ENCODE measurements around the gene MYRIP.
"Not testable (repeated sequence)": the region's sequence is repeated elsewhere in the genome, so short reads cannot be mapped to it uniquely, and the experiment has no call there.

Gene MYRIP

DNA sequence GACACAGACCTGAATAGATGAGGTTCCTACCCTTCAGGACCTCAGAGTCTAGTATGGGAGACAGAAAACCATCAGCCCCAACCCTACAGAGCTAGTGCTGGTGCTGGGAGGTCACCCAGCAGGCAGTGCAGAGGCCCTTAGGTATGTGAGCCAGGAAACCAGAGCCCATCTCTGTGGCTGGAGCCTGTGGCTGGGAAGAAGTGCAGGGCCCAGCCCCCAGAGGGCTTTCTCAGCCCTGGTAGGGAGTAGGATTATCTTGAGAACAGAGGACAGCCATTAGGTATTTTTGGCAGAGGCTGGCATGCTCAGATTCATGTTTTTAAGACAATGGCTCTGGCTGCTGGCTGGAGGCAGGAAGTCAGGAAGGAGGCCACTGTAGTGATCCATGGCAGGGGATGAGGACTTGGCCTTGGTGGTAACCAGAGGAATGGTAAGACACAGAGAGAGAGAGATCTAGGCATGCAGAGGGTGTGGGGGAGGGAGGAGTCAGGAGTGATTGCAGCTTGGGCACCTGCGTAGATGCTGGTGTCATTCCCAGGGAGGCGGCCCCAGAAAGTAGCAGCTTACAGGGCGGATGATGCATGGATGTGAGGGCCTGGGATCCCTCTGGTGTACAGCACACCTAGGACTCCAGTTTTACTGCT lies 279.2 kb downstream of the MYRIP start:
- DNase-seq = no peak

DNA sequence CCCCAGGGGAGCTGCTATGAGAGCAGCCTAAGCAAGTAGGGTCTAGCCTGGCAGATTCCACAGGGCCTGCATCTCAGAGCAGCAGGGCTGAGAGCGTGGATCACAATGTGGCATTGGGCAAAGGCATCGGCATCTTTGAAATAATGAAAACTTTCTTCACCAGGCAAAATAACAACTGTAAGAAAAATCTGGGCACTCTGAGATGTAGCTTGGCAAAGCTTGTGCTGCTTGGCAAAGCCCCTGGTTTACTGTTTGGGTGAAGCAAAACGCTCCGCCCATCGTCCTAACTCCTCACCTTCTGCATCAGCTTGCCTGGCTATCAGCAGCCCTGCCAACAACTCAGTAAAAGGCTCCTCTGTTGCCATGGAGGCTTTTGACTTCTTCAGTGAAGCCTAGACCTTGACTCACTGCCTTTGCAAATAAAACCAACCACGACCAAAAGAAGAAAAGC lies 287.3 kb downstream of the MYRIP start:
- DNase-seq = no peak

DNA sequence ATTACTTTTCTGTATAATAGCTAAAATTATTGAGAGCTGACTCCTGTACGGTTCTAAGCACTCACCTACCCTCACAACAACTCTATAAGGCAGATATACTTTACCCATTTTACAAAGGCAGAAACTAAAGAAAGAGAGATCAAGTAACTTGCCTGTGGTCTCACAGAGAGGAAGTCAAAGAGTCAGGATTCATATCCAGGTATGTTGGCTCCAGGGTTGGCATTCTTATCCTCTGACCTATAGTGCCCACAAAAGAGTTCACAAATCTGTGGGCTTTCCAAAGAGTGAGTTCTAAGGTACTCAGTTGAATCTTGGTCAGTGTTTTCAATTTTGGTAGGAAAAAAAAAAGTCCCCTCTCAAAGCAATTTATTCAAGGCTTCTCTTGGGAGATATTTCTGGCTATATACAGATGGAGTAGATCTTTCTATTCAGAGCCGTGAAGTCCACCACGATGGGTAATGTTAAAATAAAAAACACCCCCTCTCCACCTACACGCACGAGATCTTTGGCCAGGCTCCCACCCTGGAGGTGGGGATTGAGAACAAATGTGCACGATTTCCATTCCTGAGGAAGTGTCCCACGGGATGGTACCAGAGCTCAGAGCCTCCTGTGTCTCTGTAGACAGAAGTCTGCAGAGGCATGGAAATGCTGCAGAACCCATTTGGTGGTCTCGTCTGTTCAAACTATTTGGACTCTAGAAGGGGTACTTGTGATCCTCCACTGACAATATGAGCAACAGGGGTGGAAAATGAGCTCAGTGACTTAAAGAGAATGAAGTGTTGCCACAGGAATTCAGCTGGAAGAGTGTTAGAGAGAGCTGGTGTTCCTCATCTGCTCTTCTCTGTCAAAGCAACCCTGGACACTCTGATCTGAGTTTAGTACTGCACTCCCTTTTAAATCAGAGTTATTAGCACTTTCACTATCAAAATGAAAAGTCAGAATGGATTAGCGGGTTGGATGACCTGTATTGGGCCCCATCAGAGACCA lies 288.0 kb downstream of the MYRIP start:
- no peak for DNase-seq

DNA sequence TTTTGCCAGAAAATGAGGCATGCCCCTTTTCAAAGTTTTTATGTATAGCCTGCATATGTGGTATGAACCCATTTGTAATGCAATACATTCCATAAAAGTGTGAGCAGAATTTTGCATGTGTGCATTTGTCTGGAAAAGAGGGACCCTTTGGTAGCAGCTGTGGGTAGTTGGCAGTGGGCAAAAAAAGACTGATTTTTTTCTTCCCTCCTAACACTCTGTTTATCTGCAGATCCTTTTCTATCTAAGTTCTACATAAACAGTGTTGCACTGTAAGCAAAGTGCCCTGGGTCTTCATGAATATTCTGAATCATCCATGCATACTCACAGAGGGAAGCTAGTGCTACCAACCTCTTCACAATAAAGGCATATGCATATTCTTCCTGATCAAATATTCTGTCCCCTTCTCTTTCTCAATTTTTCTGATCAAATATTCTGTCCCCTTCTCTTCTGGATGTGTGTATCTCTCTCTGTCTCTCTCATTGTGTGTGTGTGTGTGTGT lies 288.9 kb downstream of the MYRIP start:
- DNase-seq = no peak

DNA sequence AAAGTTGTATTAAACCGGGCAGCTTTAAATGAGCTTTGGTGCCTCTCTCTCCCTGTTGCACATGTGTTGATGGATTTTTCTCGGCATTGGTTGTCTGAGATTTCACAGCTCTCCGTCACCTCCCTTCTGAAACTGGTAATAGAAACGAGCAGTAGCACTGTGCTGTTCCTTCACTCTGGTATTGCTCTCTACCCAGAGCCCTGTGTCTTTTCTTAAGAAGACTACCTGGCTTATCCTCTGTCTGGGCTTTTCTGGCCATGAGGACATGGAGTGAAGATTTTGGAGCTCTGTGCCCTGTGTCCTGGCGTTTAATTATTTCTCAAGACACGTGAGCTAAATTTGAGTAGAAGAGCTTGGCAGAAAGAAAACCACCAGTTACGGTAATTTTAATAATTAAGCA lies 290.5 kb downstream of the MYRIP start:
- no peak for DNase-seq

DNA sequence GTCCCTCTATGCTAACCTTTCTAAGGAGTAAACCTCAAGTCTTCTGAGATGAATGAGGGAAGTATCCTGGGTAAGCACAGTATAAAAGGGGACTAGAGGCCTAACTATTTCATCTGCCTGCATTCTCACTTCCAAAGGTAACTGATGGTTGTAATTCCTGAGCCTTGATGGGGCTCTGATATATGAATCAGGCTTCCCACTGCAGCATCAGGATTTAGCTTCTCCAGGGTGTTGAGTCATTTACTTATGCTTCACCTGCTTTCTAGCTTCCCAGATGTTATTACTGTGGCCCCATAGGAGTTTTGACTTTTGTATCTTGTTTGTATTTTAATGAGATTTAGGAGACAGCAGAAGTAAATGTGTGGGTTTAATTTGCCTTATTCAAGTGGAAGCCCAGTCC lies 292.8 kb downstream of the MYRIP start:
- DNase-seq = no peak

DNA sequence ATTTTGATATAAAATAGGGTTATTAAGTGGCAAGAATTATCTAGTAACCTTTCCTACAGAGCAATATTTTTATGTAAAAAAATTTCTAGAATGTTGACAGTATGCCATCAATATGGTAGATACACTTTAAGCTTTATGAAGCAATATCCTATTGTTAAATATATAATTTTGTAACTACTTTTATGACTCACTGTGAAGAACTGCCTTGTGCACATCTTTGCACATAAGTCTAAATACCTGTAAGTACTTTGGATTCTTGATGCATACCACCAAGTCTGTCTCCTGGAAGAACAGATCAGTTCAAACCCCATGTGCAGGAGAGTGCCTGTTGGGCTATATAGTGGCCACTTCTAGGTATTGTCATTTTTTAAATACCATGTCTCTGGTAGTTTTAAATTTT lies 294.4 kb downstream of the MYRIP start:
- no peak for DNase-seq

DNA sequence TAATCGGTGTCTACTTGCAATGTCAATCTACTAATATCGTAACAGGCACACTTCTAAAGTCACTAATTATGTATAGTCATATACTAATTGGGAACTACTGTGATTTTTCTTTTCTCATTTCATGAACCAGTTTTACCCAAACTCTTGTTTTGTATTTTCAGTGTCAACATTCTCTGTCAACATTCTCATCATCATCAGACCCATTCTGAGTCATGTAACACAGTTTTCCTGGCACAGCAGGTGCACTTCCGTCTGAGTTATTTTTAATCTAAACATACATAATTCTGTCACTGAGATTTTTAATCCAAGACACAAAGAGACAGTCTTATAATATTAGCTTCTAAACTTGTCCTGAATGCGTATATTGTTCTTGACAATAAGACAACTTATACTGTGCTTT lies 295.0 kb downstream of the MYRIP start:
- DNase-seq = no peak

DNA sequence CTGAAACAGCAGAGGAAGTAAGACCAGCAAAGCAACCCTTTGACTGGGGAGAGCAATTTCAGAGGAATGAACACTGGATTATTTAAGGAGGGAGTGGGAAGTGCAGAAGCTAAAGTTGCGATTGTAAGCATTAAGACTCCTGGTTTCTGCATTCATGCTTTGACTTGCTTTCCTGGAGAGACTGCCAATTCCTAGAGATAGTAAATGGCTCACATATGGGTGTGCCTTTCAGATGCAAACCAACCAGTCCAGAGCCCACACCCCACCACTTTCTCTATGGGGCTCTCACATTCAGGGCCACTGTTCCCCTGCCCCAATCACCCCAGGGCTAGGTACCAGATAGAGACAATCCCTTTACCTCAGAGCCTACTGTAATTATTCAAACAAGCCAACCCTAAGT lies 299.2 kb downstream of the MYRIP start:
- no peak for DNase-seq

DNA sequence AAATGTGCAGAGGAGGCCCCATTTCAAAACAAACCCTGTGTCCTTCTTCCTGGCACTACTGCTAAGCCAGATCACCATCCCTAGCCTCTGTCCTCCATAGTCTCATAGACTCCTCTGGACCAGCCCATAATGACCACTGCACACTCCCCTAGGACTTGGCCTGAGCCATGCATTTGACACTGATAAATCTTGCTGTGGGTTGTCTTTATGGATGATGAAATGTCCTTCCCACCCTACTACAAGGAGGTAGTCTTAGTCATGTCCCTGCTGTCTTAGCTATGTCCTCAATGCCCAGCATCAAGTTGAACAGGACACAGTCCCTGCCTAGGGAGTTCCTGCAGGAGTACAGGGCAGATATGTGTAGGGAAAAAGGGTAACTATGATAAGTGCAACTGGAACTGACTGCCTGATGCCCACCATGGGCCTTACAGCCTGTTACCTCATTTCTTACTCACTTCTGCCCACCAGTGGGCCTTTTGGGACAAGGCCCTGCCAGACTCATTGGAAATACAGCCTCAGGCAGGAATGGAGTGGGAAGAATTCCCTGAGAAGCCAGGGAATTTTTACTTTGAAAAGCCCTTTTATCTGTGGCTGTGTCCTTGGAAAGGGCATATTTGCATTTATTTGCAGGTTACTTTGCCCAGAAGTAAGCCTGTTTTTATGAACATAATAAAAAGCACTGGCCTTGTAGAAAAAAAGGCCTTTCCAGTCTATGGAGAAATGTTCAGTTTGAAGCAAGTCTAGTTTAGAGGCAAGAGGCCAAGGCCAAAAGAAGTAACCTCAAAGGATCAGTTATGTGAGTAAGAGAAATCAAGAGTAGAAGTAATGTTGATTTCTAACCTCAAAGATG lies 300.5 kb downstream of the MYRIP start:
- no peak for DNase-seq

DNA sequence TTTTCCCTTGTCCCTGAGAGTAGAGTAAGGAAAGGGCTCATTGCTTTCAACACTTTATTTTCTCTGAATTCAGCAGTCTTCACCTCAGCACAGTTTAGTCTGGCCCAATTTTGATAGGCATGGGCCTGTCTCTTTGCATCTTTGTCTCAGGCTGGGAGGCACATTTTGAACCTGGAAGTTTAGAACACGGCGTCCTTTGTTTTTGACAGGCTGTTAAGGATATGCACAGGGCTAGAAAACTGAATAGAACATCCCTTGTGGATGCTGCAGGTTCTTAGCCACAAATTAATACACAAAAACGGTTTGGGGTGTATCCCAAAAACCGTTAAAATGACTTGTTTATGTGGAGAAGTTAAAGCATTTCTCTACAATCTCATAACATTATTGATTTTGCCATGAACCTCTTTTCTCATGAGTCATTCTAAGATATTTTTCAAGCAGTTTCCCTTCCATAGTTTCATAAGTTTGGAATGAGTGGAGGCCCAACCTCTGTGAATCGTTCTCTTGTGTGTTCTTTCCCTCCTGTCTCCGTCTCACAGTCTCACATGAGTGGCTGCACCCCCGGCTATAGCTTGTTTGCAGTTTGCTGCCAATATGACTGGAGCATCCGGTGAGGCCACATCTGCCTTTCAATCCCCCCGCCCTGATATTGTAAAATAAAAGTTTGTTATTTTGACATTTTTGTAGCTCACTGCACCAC lies 307.2 kb downstream of the MYRIP start:
- no peak for DNase-seq

DNA sequence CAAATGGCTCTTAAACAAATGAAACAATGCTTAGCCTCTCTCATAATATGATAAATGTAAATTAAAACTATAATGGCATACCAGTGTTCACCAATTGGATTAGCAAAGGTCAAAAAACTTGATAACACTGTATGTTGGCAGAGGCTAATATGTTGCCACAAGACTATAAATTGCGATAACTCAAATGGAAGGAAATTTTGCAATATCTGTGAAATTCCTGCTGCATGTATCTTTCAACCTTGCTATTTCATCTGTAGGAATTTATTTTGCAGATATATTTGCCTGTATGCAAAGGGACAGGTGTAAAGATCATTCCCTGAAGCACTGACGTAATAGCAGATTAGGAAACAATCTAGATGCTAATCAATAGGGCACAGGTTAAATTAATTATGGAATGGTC lies 308.7 kb downstream of the MYRIP start:
- DNase-seq = no peak

DNA sequence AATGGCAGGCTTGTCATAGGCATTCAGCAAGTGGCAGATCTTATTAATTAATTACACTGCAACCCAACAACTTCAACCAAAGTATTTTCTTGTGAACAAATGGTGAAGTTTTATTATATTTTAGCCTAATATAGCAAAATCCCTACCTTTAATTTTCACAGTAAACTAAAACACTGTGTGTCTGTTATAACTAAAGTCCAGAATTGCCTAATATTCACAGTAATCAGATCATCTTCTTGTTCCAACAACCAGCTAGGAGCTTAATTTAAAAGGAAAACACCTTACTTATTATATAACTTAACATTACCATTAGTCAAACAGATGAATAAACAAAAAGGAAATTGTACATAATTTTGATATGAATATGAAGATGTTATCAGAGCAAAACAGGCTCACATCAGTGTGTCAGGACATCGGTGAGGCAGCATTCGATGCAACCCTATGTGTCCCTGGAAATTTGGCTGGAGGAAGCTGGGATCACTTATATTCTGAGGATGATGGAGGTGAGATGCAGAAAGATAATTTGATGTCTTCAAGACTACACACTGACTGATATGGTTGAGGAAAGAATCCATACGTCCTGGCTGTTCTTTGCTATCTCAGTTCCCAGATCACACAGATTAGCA lies 310.8 kb downstream of the MYRIP start:
- no peak for DNase-seq

DNA sequence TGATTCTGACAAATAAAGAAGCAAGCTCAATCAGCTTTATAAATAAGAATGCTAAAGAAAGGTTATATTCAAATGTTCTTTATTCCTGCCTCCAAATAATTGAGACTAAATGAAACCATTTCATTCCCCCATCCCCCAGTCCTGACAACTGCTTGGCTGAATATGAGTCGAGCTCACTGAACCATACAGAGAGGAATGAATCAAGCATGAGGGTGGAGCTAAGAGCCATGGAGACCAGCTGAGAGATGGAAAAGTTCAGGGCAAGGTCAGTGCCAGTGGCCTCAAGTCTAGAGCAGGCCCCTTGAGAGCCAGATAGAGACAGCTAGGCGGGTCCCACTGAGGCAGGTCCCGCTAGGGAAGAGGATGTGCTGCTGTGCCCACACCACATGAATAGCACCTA lies 311.4 kb downstream of the MYRIP start:
- no peak for DNase-seq

DNA sequence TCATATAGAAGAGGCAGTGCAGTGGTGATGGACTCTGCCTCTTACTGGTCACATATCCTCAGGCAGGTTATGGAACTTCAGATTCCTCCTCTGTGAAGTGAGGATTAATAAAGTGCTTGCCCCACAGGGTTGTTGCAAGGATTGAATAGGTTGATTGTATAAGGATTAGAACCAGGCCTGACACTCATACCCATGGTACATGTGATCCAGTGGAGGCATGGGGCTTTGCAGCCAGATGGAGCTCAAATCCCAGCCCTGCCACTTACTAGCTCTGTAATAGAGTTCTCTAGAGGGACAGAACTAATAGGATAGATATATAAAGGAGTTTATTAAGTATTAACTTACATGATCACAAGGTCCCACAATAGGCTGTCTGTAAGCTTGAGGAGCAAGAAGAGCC lies 315.5 kb downstream of the MYRIP start:
- no peak for DNase-seq

DNA sequence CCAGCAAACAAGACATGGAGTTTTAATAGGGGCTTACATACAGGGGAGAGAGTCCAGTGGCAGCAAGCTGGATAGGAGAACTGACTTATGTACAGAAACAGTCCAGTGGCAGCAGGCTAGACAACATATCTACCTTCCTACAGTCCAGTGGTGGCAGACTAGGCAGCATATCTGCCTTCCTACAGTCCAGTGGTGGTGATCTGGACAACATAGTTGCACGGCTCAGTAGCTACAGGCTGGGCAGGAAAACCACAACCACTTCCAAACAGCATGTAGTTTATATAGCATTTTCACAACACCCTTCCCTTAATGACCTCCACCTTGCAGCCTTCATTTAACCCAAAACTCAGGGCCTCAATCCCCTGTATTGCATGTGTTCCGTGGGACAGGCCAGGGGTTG lies 318.8 kb downstream of the MYRIP start:
- no peak for DNase-seq

DNA sequence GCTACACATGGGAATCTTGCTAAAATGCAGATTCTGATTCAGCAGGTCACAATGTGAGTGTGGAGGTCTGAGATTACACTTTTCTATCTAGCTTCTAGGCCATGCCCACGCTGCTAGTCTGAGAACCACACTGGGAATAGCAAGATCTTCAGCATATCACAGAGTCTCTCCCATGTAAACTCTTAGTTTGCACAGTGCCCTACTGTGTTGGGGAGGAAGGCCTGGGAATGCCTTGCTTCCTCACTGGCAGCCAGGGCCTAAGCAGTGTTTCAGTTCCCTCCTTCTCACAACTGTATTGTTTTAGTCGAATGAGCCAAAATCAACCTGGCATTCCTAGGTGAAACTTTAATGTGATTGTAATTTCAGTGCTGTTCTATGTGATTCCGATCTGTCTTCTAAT lies 320.1 kb downstream of the MYRIP start:
- no peak for DNase-seq

DNA sequence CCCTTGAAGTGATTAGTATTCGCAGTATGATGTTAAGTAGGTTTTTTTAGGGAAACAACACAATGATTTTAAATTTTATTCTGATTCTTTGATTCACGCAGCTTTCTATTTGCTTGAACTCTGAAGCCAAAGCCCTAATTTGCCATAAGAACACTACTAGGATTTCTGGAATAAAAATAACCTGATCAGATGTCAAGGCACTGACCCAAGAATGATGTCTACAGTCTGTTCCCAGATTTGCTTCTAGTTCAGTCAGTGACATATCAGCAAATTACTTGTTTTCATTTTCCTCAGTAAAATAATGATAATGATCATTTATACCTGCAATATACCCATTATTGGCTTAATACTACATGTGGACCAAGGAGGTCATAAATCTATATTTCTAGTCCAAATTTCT lies 320.6 kb downstream of the MYRIP start:
- no peak for DNase-seq

DNA sequence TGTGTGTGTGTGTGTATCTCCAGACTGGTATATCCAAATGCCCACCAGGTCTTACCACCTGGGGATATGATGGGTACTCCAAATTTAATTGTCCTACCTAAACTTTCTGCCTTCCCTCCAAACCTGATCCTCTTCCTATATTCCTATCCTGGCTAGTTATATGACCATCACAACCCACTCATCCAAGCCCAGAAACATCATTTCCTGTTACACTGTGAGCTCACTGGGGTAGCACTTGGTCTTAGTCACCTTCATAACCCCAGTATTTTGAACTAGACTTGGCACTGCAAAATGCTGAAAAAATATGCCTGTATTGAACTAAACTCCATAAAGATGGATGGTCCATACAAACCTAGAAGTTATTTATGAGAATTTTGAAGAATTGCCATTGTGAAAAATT lies 321.3 kb downstream of the MYRIP start:
- no peak for DNase-seq

DNA sequence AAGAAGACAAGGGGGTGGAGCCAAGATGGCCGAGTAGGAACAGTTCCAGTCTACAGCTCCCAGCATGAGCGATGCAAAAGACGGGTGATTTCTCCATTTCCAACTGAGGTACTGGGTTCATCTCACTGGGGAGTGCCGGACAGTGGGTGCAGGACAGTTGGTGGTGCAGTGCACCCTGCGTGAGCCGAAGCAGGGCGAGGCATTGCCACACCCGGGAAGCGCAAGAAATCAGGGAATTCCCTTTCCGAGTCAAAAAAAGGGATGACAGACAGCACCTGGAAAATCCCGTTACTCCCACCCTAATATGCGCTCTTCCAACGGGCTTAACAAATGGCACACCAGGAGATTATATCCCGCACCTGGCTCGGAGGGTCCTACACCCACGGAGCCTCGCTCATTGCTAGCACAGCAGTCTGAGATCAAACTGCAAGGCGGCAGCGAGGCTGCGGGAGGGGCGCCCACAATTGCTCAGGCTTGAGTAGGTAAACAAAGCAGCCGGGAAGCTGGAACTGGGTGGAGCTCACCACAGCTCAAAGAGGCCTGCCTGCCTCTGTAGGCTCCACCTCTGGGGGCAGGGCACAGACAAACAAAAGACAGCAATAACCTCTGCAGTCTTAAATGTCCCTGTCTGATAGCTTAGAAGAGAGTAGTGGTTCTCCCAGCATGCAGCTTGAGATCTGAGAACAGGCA lies 324.6 kb downstream of the MYRIP start:
- not testable (repeated sequence) for DNase-seq

DNA sequence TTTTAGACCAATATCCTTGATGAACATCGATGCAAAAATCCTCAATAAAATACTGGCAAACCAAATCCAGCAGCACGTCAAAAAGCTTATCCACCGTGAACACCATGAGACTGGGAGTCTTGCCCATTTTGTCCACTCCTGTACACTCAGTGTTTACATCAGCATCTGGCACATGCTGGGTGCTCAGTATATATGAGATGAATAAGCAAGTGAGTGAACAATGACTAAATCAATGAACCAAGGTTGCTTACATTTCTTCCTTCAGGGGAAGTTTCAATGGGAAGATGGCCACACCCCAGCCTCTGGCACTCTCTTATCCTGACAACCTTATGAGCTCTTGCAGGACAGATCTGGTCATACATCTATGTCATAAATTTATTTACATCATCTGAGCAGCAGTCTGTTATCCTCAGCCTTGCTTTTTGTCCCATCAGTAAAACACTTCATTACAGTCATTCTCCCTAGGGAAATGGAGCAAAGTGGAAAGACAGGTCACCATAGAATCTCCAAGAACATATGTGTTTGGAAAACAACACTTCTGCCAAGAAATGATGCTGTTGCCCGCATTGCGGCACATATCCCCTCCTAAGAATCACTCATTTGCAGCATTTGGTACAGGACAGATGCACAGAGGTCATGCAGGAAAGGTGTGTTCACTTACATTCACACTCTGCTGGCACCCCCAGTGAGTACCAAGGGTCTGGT lies 328.3 kb downstream of the MYRIP start:
- DNase-seq = no peak
